Measurements from ENCODE around the gene NDUFAB1. TPM values are rescaled to one million over a fixed set of nuclear protein-coding genes. Genes with fewer than 3 reads are reported as not detected.
"Not testable (repeated sequence)": the region's sequence is repeated elsewhere in the genome, so short reads cannot be mapped to it uniquely, and the experiment has no call there.

Gene NDUFAB1
- total RNA-seq: 10 to 100 TPM; 46.1 to 48.7 TPM
- 100 to 1,000 TPM; 134 to 180 TPM for polyA plus RNA-seq
- long read RNA-seq, donor 1, transcript NDUFAB1-201 (5 exons, 717 nt): major isoform, 17 of 21 reads
- long read RNA-seq, donor 1, partial matches to known transcripts: 0 of 21 reads
- long read RNA-seq, donor 1, other reads (novel, unspliced or antisense): 3 of 21 reads
- long read RNA-seq, donor 2, transcript NDUFAB1-201 (5 exons, 717 nt): major isoform, 23 of 26 reads
- long read RNA-seq, donor 2, partial matches to known transcripts: 1 of 26 reads
- long read RNA-seq, donor 2, other reads (novel, unspliced or antisense): 1 of 26 reads

DNA sequence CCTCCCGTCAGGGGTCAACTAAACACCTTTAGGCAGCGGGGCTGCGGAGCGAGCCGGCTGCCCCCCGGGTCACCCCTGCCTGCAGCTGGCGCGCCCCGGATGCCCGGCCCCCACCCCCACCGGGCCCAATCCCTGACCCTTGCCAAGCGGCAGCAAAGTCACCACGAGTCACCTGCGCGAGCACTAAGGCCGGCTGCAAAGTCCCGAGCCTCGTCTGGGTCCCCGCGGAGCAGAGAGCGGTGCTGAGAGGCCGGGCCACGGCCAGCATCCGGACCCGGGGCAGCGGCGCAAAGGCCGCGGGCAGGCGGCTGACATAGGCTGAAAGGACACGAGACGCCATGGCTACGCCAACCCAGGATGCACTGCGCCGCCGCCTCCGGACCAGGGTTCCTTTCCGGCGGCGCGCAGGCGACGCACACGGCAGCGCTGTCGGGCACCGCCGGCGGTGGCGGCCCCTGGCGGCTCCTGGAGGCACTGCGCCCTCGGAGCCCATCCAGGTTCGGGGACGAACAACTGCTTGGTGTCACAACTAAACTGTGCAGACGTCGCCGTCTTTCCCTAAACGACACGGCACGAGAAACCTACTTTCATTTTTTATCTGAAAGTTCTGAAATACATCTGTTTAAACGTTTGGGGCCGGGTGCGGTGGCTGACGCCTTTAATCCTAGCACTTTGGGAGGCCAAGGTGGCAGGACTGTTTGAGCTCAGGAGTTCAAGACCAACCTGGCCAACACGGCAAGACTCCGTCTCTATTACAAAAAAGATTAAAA is at the start of gene NDUFAB1:
Gene NDUFAB1 (minus strand): TSS at position 366 of the 770 bp plus-strand sequence. CDS start 26 bp downstream, at position 340.
- Histone ChIP-seq H3K36me3 (ENCODE audit: control insufficient read depth in 1 of 2, insufficient read depth in 2 of 2, low read length in 1 of 2) (peaks cover 0 to 2% of the 10 kb centered on the region in 2 donors), H3K4me3 (ENCODE audit: low read length in 2 of 2) (peak within 1 kb of the TSS; percentile 82 to 95), H3K27ac (ENCODE audit: low read depth in 1 of 2, low read length in 2 of 2) (peak within 1 kb of the TSS in 1 of 2 donors; percentile 56), H3K9me3 (ENCODE audit: control insufficient read depth, low read length) (no peaks in the 10 kb centered on the region), H3K4me1 (ENCODE audit: control insufficient read depth in 1 of 2, insufficient read depth in 2 of 2, low read length in 2 of 2) (peaks cover 0 to 2% of the 10 kb centered on the region in 2 donors), H3K27me3 (ENCODE audit: control insufficient read depth in 1 of 2, insufficient read depth in 2 of 2, low read length in 1 of 2) (no peaks in the 10 kb centered on the region)
- peak; percentile 99 for ATAC-seq (ENCODE audit: low FRiP score)
- intact Hi-C loops (cut with DNase I): loop anchor here in 1 of 2 donors (2.0 to 5.0 kb wide), 2 partner anchors 39 to 45 kb away; partner anchors contain the start of genes DCTN5, EARS2, PALB2 and UBFD1
- peak; percentile 94 to 97 for DNase-seq
- 2 to 3% methylated on average over 60 to 67 of the region's 67 CpGs for WGBS, 2 donors

DNA sequence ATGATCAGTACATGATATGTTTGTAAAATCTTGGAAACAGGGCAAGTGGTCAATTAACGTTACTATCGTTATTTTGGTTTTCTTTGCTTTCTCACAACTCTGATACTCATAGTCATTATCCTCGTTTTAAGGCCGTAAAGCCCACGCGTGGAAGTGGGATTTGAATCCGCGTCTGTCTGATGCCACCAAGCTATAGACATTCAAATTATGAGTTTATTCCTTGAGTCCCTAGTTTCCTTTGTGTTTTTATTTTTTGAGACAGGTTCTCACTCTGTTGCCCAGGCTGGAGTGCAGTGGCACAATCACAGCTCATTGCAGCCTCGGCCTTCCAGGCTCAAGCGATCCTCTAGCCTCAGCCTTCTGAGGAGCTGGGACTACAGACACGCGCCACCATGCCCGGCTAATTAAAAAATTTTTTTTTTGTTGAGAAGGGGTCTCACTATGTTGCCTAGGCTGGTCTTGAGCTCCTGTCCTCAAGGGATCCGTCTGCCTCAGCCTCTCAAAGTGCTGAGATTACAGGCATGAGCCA is 46.2 kb upstream of the NDUFAB1 start:
- intact Hi-C loops (cut with DNase I): loop anchor here in 1 of 2 donors (5.0 kb wide), 1 partner anchor 50 kb away; no protein-coding TSS in a partner anchor
- H3K4me1 ChIP-seq (ENCODE audit: control insufficient read depth in 1 of 2, insufficient read depth in 2 of 2, low read length in 2 of 2): peaks cover 0 to 2% of the 10 kb centered on the region in 2 donors
- no peaks in the 10 kb centered on the region for H3K36me3 ChIP-seq (ENCODE audit: control insufficient read depth in 1 of 2, insufficient read depth in 2 of 2, low read length in 1 of 2)
- H3K9me3 ChIP-seq (ENCODE audit: control insufficient read depth, low read length): no peaks in the 10 kb centered on the region
- WGBS, 2 donors: 68 to 73% methylated on average over 14 of the region's 14 CpGs
- no peak for ATAC-seq (ENCODE audit: low FRiP score)
- no peak overlapping the region for H3K27ac ChIP-seq (ENCODE audit: low read depth in 1 of 2, low read length in 2 of 2)
- peak overlapping the region in 1 of 2 donors; percentile 68 for H3K4me3 ChIP-seq (ENCODE audit: low read length in 2 of 2)
- H3K27me3 ChIP-seq (ENCODE audit: control insufficient read depth in 1 of 2, insufficient read depth in 2 of 2, low read length in 1 of 2): no peaks in the 10 kb centered on the region
- no peak for DNase-seq

DNA sequence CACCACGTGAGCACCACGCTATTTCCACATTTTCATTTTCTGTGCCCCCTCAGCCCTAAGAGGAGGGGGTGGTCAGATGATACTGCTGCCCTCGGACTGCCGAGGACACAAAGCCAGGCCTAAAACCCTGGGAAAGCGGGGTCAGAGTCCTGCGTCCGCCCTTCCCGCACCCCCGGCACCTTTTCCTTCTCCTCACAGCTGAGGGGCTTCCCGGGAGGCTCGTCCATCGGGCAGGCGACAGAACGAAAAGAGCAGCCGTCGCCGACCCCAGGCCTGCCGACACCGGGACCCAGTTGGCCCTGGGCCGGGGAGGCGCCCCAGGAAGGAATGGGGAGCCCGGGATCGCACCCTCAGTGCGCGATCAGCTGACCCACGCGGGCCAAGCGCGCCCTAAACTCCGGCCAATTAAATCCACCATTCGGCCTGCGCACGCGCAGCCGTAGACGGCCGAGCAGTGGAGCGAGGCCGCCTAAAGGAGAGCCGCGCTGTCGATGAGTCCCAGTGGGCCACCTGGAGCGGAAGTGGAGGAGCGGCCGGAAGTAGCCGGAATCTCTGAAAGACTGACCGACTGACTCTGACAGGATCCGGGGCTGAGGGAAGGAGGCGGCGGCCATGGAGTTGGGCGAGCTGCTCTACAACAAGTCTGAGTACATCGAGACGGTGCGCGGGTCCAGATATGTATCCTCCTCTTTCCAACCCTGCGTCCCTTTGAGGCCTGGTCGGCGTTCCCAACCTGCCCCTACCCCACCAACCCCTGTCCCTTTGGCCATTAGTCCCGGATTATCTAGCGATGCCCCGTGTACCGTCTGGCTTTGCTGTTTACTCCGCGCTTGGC is 45.0 kb upstream of the NDUFAB1 start, which contains the start of the genes DCTN5 and PALB2:
Gene DCTN5 (plus strand): TSS at position 536 of the 835 bp plus-strand sequence. CDS start 77 bp downstream, at position 613.
Gene PALB2 (minus strand): TSS at position 380 of the 835 bp plus-strand sequence. CDS start 153 bp downstream, at position 227.
- Histone ChIP-seq H3K4me3 (ENCODE audit: low read length in 2 of 2) (peak within 1 kb of the TSS; percentile 68 to 96), H3K27me3 (ENCODE audit: control insufficient read depth in 1 of 2, insufficient read depth in 2 of 2, low read length in 1 of 2) (no peaks in the 10 kb centered on the region), H3K9me3 (ENCODE audit: control insufficient read depth, low read length) (no peaks in the 10 kb centered on the region), H3K4me1 (ENCODE audit: control insufficient read depth in 1 of 2, insufficient read depth in 2 of 2, low read length in 2 of 2) (peaks cover 0 to 2% of the 10 kb centered on the region in 2 donors), H3K27ac (ENCODE audit: low read depth in 1 of 2, low read length in 2 of 2) (peak within 1 kb of the TSS in 1 of 2 donors; percentile 81), H3K36me3 (ENCODE audit: control insufficient read depth in 1 of 2, insufficient read depth in 2 of 2, low read length in 1 of 2) (no peaks in the 10 kb centered on the region)
- ATAC-seq (ENCODE audit: low FRiP score) (peak; percentile 100), DNase-seq (peak; percentile 96 to 97)
- intact Hi-C loops (cut with DNase I): loop anchor here (2.0 to 5.0 kb wide), 2 partner anchors 46 to 49 kb away; no protein-coding TSS in a partner anchor
- WGBS, 2 donors: 0% methylated on average over 64 of the region's 64 CpGs

DNA sequence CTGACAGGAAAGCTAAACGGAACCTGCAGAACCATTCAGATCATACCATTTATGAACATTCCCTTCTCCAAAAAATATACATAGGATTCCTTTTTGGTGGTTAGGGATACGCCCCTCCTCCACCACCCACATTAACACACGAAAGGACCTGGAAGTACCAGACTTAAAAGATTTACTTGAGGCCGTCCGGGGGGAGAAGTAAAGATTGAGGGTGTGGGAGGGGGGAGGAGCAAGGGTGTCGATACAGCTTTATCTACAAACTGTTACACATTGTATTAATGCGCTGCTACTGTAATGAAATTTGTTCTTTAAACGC is 44.5 kb upstream of the NDUFAB1 start:
- Histone ChIP-seq H3K4me3 (ENCODE audit: low read length in 2 of 2) (peak overlapping the region; percentile 68 to 96), H3K36me3 (ENCODE audit: control insufficient read depth in 1 of 2, insufficient read depth in 2 of 2, low read length in 1 of 2) (no peaks in the 10 kb centered on the region), H3K4me1 (ENCODE audit: control insufficient read depth in 1 of 2, insufficient read depth in 2 of 2, low read length in 2 of 2) (peaks cover 0 to 2% of the 10 kb centered on the region in 2 donors), H3K27me3 (ENCODE audit: control insufficient read depth in 1 of 2, insufficient read depth in 2 of 2, low read length in 1 of 2) (no peaks in the 10 kb centered on the region), H3K9me3 (ENCODE audit: control insufficient read depth, low read length) (no peaks in the 10 kb centered on the region), H3K27ac (ENCODE audit: low read depth in 1 of 2, low read length in 2 of 2) (no peak overlapping the region)
- DNase-seq: no peak
- 0 to 1% methylated on average over 8 of the region's 8 CpGs for WGBS, 2 donors
- no peak for ATAC-seq (ENCODE audit: low FRiP score)
- intact Hi-C loops (cut with DNase I): loop anchor here (2.0 to 5.0 kb wide), 2 partner anchors 46 to 48 kb away; no protein-coding TSS in a partner anchor

DNA sequence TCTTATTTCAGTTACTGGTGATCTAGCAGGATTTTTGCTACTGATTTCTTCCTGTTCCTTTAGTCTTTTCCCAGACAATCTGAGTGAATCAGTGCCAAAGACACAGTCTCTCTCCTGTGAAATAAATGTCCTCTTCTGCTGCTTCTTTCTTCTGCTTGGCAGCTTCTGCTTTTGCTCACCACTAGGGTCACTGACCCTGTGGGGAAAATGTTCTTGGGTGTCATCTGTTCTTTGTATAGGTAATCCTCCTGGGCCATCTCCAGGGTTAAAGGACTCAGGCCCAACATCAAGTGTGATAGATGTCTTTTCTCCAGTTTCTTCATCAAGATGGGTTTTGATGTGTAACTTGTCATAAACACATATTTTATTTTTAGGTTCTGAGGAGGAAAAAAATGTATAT is 39.8 kb upstream of the NDUFAB1 start:
- DNase-seq (no peak), ATAC-seq (ENCODE audit: low FRiP score) (no peak)
- intact Hi-C loops (cut with DNase I): no loop called here
- Histone ChIP-seq H3K27ac (ENCODE audit: low read depth in 1 of 2, low read length in 2 of 2) (no peak overlapping the region), H3K36me3 (ENCODE audit: control insufficient read depth in 1 of 2, insufficient read depth in 2 of 2, low read length in 1 of 2) (no peaks in the 10 kb centered on the region), H3K9me3 (ENCODE audit: control insufficient read depth, low read length) (no peaks in the 10 kb centered on the region), H3K27me3 (ENCODE audit: control insufficient read depth in 1 of 2, insufficient read depth in 2 of 2, low read length in 1 of 2) (no peaks in the 10 kb centered on the region), H3K4me3 (ENCODE audit: low read length in 2 of 2) (no peak overlapping the region), H3K4me1 (ENCODE audit: control insufficient read depth in 1 of 2, insufficient read depth in 2 of 2, low read length in 2 of 2) (peaks cover 0 to 2% of the 10 kb centered on the region in 2 donors)

DNA sequence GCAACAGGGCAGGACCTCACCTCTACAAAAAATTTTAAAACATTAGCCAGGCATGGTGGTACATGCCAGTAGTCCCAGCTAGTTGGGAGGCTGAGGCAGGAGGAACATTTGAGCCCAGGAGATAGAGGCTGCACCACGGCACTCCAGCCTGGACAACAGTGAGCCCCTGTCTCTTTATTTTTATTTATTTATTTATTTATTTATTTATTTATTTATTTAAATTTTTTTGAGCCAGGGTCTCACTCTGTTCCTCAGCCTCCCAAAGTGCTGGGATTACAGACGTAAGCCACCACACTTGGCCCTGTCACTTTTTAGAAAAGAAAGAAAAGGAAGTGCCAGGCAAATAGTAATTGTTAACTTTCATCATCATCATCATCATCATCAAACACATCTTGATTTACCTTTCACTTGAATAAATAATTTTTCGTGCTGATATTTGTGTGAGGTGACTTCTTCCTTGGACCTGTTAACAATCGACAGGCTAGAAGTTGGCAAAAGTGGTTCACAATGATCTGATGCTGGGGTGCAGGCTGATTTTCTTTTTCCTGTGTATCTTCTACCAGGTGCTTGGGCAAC is 38.4 kb upstream of the NDUFAB1 start:
- H3K27me3 ChIP-seq (ENCODE audit: control insufficient read depth in 1 of 2, insufficient read depth in 2 of 2, low read length in 1 of 2): no peaks in the 10 kb centered on the region
- no peaks in the 10 kb centered on the region for H3K4me1 ChIP-seq (ENCODE audit: control insufficient read depth in 1 of 2, insufficient read depth in 2 of 2, low read length in 2 of 2)
- no peak overlapping the region for H3K4me3 ChIP-seq (ENCODE audit: low read length in 2 of 2)
- H3K9me3 ChIP-seq (ENCODE audit: control insufficient read depth, low read length): no peaks in the 10 kb centered on the region
- DNase-seq: no peak
- ATAC-seq (ENCODE audit: low FRiP score): no peak
- H3K36me3 ChIP-seq (ENCODE audit: control insufficient read depth in 1 of 2, insufficient read depth in 2 of 2, low read length in 1 of 2): no peaks in the 10 kb centered on the region
- intact Hi-C loops (cut with DNase I): no loop called here
- no peak overlapping the region for H3K27ac ChIP-seq (ENCODE audit: low read depth in 1 of 2, low read length in 2 of 2)
- 94 to 95% methylated on average over 4 of the region's 4 CpGs for WGBS, 2 donors

DNA sequence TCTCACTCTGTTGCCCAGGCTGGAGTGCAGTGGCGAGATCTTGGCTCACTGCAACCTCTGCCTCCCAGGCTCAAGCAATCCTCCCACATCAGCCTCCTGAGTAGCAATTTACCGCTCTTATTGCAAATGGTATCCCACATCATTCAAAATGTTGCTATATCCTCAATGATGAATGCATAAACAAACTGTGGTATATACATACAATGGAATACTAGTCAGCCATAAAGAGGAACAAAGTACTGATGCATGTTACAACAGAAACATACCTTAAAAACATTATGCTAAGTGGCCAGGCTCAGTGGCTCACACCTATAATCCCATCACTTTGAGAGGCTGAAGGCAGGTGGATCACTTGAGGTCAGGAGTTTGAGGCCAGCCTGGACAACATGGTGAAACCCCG is 35.8 kb upstream of the NDUFAB1 start:
- H3K36me3 ChIP-seq (ENCODE audit: control insufficient read depth in 1 of 2, insufficient read depth in 2 of 2, low read length in 1 of 2); H3K27ac ChIP-seq (ENCODE audit: low read depth in 1 of 2, low read length in 2 of 2); H3K27me3 ChIP-seq (ENCODE audit: control insufficient read depth in 1 of 2, insufficient read depth in 2 of 2, low read length in 1 of 2); H3K4me3 ChIP-seq (ENCODE audit: low read length in 2 of 2); H3K9me3 ChIP-seq (ENCODE audit: control insufficient read depth, low read length); intact Hi-C loops (cut with DNase I); DNase-seq; ATAC-seq (ENCODE audit: low FRiP score); H3K4me1 ChIP-seq (ENCODE audit: control insufficient read depth in 1 of 2, insufficient read depth in 2 of 2, low read length in 2 of 2): not testable (repeated sequence)
- WGBS, 2 donors: 99% methylated on average over 3 of the region's 3 CpGs

DNA sequence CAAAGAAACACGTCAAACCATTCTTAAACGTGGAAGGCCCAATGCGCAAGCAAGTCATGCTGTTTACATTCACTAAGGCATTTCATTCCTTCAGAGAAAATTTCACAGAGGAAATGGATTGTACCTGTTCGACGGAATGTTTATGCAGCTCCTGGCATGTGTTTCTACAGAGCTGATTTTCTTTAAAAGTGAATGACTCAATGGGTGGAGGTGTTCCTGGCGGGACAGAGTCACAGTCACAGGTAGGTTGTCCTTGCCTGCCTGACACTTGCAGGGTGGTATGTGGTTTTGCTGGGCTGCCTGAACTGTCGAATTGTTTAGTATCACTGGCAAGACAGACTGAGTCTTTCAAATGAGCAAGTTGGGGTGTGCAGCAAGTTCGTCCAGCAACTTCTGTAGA is 33.4 kb upstream of the NDUFAB1 start:
- H3K4me1 ChIP-seq (ENCODE audit: control insufficient read depth in 1 of 2, insufficient read depth in 2 of 2, low read length in 2 of 2): no peaks in the 10 kb centered on the region
- no peaks in the 10 kb centered on the region for H3K9me3 ChIP-seq (ENCODE audit: control insufficient read depth, low read length)
- intact Hi-C loops (cut with DNase I): no loop called here
- WGBS, 2 donors: 91 to 94% methylated on average over 8 of the region's 8 CpGs
- no peak overlapping the region for H3K27ac ChIP-seq (ENCODE audit: low read depth in 1 of 2, low read length in 2 of 2)
- no peak overlapping the region for H3K4me3 ChIP-seq (ENCODE audit: low read length in 2 of 2)
- peaks cover 0 to 2% of the 10 kb centered on the region in 2 donors for H3K36me3 ChIP-seq (ENCODE audit: control insufficient read depth in 1 of 2, insufficient read depth in 2 of 2, low read length in 1 of 2)
- H3K27me3 ChIP-seq (ENCODE audit: control insufficient read depth in 1 of 2, insufficient read depth in 2 of 2, low read length in 1 of 2): no peaks in the 10 kb centered on the region
- ATAC-seq (ENCODE audit: low FRiP score): no peak
- DNase-seq: no peak

Data from aorta (tissue), 5 donors.